HUES6 (cell line): ENCODE results near the gene ACSL6.

Experiments
- H3K27ac ChIP-seq: 2 replicates; pipeline ENCODE4 v1.7.0; 2013; ENCODE audit warnings: low read depth, mild to moderate bottlenecking, low read length, inconsistent platforms
- H3K27me3 ChIP-seq: 2 replicates; pipeline ENCODE4 v1.6.1; 2013; ENCODE audit warnings: low read length; ENCODE audit not compliant: control insufficient read depth, insufficient read depth
- H3K36me3 ChIP-seq: 2 replicates; pipeline ENCODE4 v1.6.1; 2013; ENCODE audit warnings: low read length; ENCODE audit not compliant: control insufficient read depth, insufficient read depth
- H3K4me1 ChIP-seq: 2 replicates; pipeline ENCODE4 v1.6.1; 2013; ENCODE audit warnings: low read length; ENCODE audit not compliant: control insufficient read depth, insufficient read depth
- H3K4me3 ChIP-seq: 2 replicates; pipeline ENCODE4 v1.5.1; 2013; ENCODE audit warnings: low read depth, low read length
- H3K9ac ChIP-seq: one replicate; pipeline ENCODE4 v1.6.1; 2013; ENCODE audit warnings: mild to moderate bottlenecking, low read length
- H3K9me3 ChIP-seq: 2 replicates; pipeline ENCODE4 v1.6.1; 2013; ENCODE audit warnings: low read depth, low read length; ENCODE audit not compliant: control insufficient read depth, insufficient read depth

Gene ACSL6

GRCh38 chr5:132055441-132055807 is 44.0 kb upstream of the ACSL6 start:
- H3K36me3 ChIP-seq = no peaks in the 10 kb centered on the region
- no peaks in the 10 kb centered on the region for H3K4me1 ChIP-seq
- no peaks in the 10 kb centered on the region for H3K27me3 ChIP-seq
- H3K9me3 ChIP-seq = no peaks in the 10 kb centered on the region
- no peak overlapping the region for H3K9ac ChIP-seq
- H3K4me3 ChIP-seq = no peak overlapping the region
- no peak overlapping the region for H3K27ac ChIP-seq

DNA sequence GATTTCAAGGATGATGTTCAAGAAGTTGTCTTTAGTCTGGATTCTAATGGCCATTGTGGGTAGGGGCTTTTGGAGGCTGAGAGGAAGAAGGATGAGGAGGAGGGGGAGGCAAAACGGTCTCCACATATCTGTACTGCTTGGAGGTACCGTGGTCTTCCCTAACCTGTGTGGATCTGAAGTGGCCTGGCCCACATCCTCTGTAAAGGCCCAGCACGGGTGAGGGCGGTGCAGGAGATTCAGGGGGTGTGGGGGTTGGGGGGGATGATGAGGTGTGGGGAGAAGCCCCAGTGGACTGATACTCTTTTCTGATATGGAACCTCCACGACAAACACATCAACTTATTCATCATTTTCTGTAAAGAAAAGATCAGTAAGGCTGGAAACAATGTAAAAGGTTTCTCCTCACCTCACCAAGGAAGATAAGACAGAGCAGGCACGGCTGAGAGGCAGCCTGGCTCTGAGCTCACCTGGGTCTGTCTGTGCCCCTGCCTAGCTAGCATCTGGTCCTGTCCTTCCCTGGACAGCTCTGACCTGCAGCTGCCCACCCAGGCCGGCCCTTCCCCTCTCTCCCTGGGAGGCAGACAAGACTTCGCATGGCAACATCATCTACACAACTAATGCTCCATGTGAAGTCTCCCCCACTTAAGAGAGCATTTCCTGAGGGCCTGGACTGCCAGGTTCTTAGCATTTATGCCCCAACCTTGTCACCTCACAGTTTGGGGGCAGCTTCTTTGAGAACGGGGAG is 43.4 kb upstream of the ACSL6 start:
- H3K36me3 ChIP-seq = no peaks in the 10 kb centered on the region
- H3K4me3 ChIP-seq = no peak overlapping the region
- H3K9ac ChIP-seq = no peak overlapping the region
- no peaks in the 10 kb centered on the region for H3K27me3 ChIP-seq
- H3K9me3 ChIP-seq = no peaks in the 10 kb centered on the region
- no peaks in the 10 kb centered on the region for H3K4me1 ChIP-seq
- no peak overlapping the region for H3K27ac ChIP-seq

DNA sequence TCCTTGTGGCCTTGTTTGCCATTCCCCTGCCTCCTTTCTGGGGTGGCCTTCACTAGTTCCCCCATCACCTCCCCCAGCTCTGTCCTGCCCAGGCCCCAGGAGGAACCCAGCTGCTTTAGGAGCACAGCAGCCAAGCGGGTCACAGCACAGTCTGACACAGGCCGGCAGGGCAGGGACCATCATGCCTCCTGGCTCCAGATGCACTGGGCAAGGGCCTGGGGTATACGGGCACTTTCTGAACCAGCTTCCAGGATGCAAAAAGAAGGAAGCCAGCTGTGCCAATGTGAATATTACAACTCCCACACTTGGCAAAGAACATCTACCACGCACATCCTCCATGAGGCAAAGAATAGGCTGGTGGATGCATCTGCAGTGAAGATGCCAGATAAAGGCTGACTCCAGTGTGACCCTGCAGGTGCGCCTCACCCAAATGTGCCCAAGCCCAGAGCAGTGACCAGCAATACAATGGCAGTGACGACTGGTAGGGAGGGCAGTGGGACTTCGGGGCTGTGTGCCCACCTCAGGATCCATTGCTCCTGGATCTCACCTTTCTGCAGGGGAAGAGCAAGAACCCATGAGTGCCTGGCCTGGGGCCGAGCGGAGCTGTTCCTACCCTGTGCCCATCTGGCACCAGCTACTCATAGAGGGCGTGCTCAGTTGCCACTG is 42.7 kb upstream of the ACSL6 start:
- H3K9me3 ChIP-seq = no peaks in the 10 kb centered on the region
- no peaks in the 10 kb centered on the region for H3K36me3 ChIP-seq
- H3K27ac ChIP-seq = no peak overlapping the region
- H3K27me3 ChIP-seq = no peaks in the 10 kb centered on the region
- H3K4me1 ChIP-seq = no peaks in the 10 kb centered on the region
- no peak overlapping the region for H3K9ac ChIP-seq
- H3K4me3 ChIP-seq = no peak overlapping the region

DNA sequence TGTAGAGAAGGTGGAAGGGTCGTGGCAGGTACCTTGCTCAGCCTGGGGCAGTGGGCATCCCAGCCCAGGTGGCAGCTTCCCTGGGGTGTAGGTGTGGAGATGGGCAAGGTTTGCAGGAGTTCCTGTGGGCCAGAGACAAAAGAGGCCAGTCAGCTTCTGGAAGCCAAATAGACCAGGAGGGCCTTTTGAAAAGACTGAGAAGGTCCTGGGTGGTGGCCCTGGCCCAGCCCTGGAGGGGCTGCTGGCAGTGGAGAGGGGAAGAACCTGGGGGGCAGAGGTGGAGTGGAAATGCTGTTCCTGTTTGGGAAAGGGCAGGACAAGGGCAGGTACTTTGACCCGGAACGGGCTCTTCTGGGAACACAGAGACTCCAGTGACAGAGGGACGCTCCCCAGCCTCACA is 42.0 kb upstream of the ACSL6 start:
- H3K27me3 ChIP-seq = no peaks in the 10 kb centered on the region
- no peaks in the 10 kb centered on the region for H3K4me1 ChIP-seq
- H3K36me3 ChIP-seq = no peaks in the 10 kb centered on the region
- H3K9ac ChIP-seq = no peak overlapping the region
- H3K27ac ChIP-seq = no peak overlapping the region
- H3K9me3 ChIP-seq = no peaks in the 10 kb centered on the region
- H3K4me3 ChIP-seq = no peak overlapping the region

GRCh38 chr5:132052520-132052919 is 41.1 kb upstream of the ACSL6 start:
- Histone ChIP-seq H3K9ac (no peak overlapping the region), H3K9me3 (no peaks in the 10 kb centered on the region), H3K27ac (no peak overlapping the region), H3K4me1 (no peaks in the 10 kb centered on the region), H3K36me3 (no peaks in the 10 kb centered on the region), H3K27me3 (no peaks in the 10 kb centered on the region), H3K4me3 (no peak overlapping the region)

- H3K4me1 ChIP-seq = peaks cover 9% of the 10 kb centered on the region
- H3K36me3 ChIP-seq = no peaks in the 10 kb centered on the region
- H3K4me3 ChIP-seq = no peak overlapping the region
- H3K27me3 ChIP-seq = no peaks in the 10 kb centered on the region
- H3K9ac ChIP-seq = no peak overlapping the region
- H3K9me3 ChIP-seq = no peaks in the 10 kb centered on the region
- H3K27ac ChIP-seq = no peak overlapping the region
These were observed 39.4 kb upstream of the ACSL6 start for GRCh38 chr5:132050661-132051552.

DNA sequence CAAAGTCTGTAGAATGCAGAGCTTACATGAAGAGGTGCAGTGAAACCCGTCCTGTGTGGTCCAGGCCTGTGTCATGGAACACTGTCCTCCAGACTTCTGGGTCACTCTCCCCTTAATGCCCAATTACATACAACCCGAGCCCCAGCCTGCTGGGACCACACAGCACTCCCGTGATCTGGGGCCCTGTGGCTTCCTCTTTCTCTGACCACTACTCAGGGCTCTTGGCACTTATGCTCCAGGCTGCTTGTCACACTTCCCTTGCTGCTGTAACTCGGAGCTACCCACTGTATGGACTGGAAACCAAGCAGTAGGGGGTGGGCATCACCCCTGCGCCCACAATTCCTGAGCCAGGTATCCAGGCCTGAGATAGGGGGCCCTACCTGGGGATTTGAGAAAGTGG is 38.7 kb upstream of the ACSL6 start:
- no peak overlapping the region for H3K27ac ChIP-seq
- H3K36me3 ChIP-seq = no peaks in the 10 kb centered on the region
- H3K4me1 ChIP-seq = peaks cover 12% of the 10 kb centered on the region
- no peak overlapping the region for H3K9ac ChIP-seq
- no peak overlapping the region for H3K4me3 ChIP-seq
- H3K27me3 ChIP-seq = no peaks in the 10 kb centered on the region
- H3K9me3 ChIP-seq = no peaks in the 10 kb centered on the region

DNA sequence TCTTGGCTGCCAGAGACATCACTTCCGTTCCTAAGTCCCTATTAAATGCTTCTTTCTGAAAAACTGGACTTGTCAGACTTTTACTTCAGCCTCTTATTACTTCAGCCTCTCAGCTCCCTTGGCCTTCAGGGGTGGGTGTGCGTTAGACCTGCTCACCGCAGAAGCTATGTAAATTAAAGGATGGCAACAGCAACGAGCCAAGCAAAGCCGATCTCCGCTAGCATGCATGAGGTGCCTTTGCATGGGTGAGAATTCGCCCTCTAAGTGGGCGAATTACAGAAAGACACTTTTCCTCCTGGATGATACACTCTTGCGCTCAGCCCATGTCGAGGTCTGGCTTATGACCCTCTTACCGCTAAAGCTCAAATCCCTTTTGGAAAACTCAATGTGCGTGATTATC is 38.1 kb upstream of the ACSL6 start:
- Histone ChIP-seq H3K9ac (no peak overlapping the region), H3K9me3 (no peaks in the 10 kb centered on the region), H3K27me3 (no peaks in the 10 kb centered on the region), H3K36me3 (no peaks in the 10 kb centered on the region), H3K4me3 (no peak overlapping the region), H3K27ac (no peak overlapping the region), H3K4me1 (peaks cover 12% of the 10 kb centered on the region)

DNA sequence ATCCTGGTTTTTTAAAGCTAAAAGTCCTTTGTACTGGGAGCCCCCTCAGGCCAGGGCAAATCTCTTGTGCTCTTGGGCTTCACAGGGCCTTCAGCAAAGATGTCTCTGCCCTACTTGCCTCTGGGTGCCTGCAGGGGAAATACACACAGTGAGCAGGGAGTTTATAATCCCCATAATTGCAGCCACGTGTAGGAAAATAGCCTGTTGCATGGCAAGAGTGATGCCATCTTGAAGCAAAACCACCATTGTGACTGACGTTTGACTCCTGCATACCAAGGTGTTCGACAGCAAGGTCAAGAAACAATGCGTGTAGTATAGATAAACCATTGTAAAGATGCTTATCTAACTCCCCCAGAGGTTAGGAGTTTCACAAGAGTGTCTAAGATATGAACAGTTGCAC is 37.6 kb upstream of the ACSL6 start:
- H3K36me3 ChIP-seq = no peaks in the 10 kb centered on the region
- H3K9ac ChIP-seq = no peak overlapping the region
- H3K27ac ChIP-seq = no peak overlapping the region
- H3K9me3 ChIP-seq = no peaks in the 10 kb centered on the region
- no peak overlapping the region for H3K4me3 ChIP-seq
- H3K27me3 ChIP-seq = no peaks in the 10 kb centered on the region
- peaks cover 12% of the 10 kb centered on the region for H3K4me1 ChIP-seq

DNA sequence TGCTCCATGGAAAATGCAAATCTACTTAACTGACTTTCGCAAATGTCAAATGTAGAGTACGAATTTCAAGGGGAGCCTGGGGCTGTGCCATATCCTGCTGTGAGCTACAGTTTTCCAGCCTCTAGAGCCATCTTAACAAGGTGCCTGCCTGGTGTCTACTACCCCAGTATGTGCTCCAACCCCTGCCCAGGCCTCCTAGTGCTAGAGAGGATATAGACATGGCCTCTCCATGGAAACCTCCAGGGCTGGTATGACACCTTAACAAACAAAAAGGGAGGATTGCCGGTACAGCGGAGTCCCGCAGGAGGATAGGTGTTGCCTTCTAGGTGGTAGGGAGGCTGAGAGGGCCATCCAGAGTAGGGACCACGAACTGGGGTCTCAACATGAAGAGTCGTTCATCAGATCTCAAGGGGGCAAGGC is 35.4 kb upstream of the ACSL6 start:
- Histone ChIP-seq H3K27ac (no peak overlapping the region), H3K27me3 (no peaks in the 10 kb centered on the region), H3K9ac (no peak overlapping the region), H3K9me3 (no peaks in the 10 kb centered on the region), H3K4me1 (peaks cover 12% of the 10 kb centered on the region), H3K4me3 (no peak overlapping the region), H3K36me3 (no peaks in the 10 kb centered on the region)

- no peak overlapping the region for H3K27ac ChIP-seq
- peaks cover 12% of the 10 kb centered on the region for H3K4me1 ChIP-seq
- no peaks in the 10 kb centered on the region for H3K9me3 ChIP-seq
- no peak overlapping the region for H3K4me3 ChIP-seq
- no peaks in the 10 kb centered on the region for H3K36me3 ChIP-seq
- no peaks in the 10 kb centered on the region for H3K27me3 ChIP-seq
- no peak overlapping the region for H3K9ac ChIP-seq
These were observed 32.7 kb upstream of the ACSL6 start for GRCh38 chr5:132044207-132044606.
